Loucy (cell line): ENCODE data around the gene PIP4K2C.

ENCODE experiments used
- H2AFZ ChIP-seq: fragments of 200-600 bp; sonication (generic); 2 replicates; pipeline ENCODE4 v1.6.0; 2016; ENCODE audit warnings: antibody characterized with exemption, mild to moderate bottlenecking, low read length, moderate library complexity
- H3F3A ChIP-seq: fragments of 200-600 bp; 2 replicates; pipeline ENCODE4 v1.6.0; 2016; ENCODE audit warnings: antibody characterized with exemption, low read depth, mild to moderate bottlenecking
- H3K27me3 ChIP-seq: fragments of 200-600 bp; sonication (generic); 2 replicates; pipeline ENCODE4 v1.6.1; 2014; ENCODE audit warnings: low read length, mild to moderate bottlenecking; ENCODE audit not compliant: insufficient read depth, poor library complexity, severe bottlenecking
- H3K36me3 ChIP-seq: fragments of 200-600 bp; sonication (generic); 2 replicates; pipeline ENCODE4 v1.6.1; 2016; ENCODE audit warnings: low read length; ENCODE audit not compliant: insufficient read depth
- H3K4me1 ChIP-seq: fragments of 200-600 bp; sonication (generic); 2 replicates; pipeline ENCODE4 v1.5.1; 2014; ENCODE audit warnings: low read length, mild to moderate bottlenecking; ENCODE audit not compliant: insufficient read depth, poor library complexity, severe bottlenecking
- H3K4me2 ChIP-seq: fragments of 200-600 bp; sonication (generic); 2 replicates; pipeline ENCODE4 v1.6.0; 2014; ENCODE audit warnings: antibody characterized with exemption, low read length, low read depth, mild to moderate bottlenecking; ENCODE audit not compliant: poor library complexity, severe bottlenecking
- H3K4me3 ChIP-seq: fragments of 200-600 bp; sonication (generic); 2 replicates; pipeline ENCODE4 v1.5.1; 2014; ENCODE audit warnings: low read length, mild to moderate bottlenecking, mixed read lengths; ENCODE audit not compliant: poor library complexity, severe bottlenecking
- H3K79me2 ChIP-seq: fragments of 200-600 bp; sonication (generic); 2 replicates; pipeline ENCODE4 v1.6.1; 2014; ENCODE audit warnings: low read length; ENCODE audit not compliant: insufficient read depth
- H3K9ac ChIP-seq: fragments of 200-600 bp; sonication (generic); 2 replicates; pipeline ENCODE4 v1.6.0; 2014; ENCODE audit warnings: mild to moderate bottlenecking, low read depth, low read length, moderate library complexity; ENCODE audit not compliant: poor library complexity, severe bottlenecking
- H3K9me2 ChIP-seq: fragments of 200-600 bp; sonication (generic); replicated peaks from 2 replicates; pipeline ENCODE4 v1.6.1; 2016; ENCODE audit warnings: low read depth, low read length, mixed read lengths
- H3K9me3 ChIP-seq: fragments of 200-600 bp; sonication (generic); 2 replicates; pipeline ENCODE4 v1.6.1; 2014; ENCODE audit warnings: mild to moderate bottlenecking, antibody characterized with exemption, low read length, low read depth; ENCODE audit not compliant: insufficient read depth
- H4K20me1 ChIP-seq: fragments of 200-600 bp; sonication (generic); 2 replicates; pipeline ENCODE4 v1.6.0; 2014; ENCODE audit warnings: antibody characterized with exemption, low read length, mild to moderate bottlenecking; ENCODE audit not compliant: insufficient read depth, poor library complexity, severe bottlenecking
- CTCF ChIP-seq: fragments of 200-600 bp; sonication (generic); conservative IDR thresholded peaks from 2 replicates; pipeline ENCODE4 v1.5.1; 2014; ENCODE audit warnings: mild to moderate bottlenecking, antibody characterized with exemption, low read length
- EZH2phosphoT487 ChIP-seq: fragments of 200-600 bp; IDR thresholded peaks from 2 replicates; pipeline ENCODE4 v1.6.1; 2018; ENCODE audit warnings: antibody characterized with exemption, mild to moderate bottlenecking, moderate library complexity, borderline replicate concordance

Gene PIP4K2C

GRCh38 chr12:57626111-57626920 is 35.3 kb downstream of the PIP4K2C start:
- H3F3A ChIP-seq = no peaks in the 10 kb centered on the region
- no peak overlapping the region for H3K9ac ChIP-seq
- no peak overlapping the region for H3K4me3 ChIP-seq
- no peak overlapping the region for H3K4me2 ChIP-seq
- no peaks in the 10 kb centered on the region for H3K27me3 ChIP-seq
- H4K20me1 ChIP-seq = no peaks in the 10 kb centered on the region
- no peak for TF ChIP-seq CTCF
- no peak for TF ChIP-seq EZH2phosphoT487
- H3K9me3 ChIP-seq = no peaks in the 10 kb centered on the region
- no peaks in the 10 kb centered on the region for H3K79me2 ChIP-seq
- no peaks in the 10 kb centered on the region for H3K36me3 ChIP-seq
- H3K9me2 ChIP-seq = no peaks in the 10 kb centered on the region
- no peaks in the 10 kb centered on the region for H3K4me1 ChIP-seq
- H2AFZ ChIP-seq = no peak overlapping the region

GRCh38 chr12:57626921-57627445 is 36.0 kb downstream of the PIP4K2C start:
- no peaks in the 10 kb centered on the region for H3K36me3 ChIP-seq
- no peak overlapping the region for H3K9ac ChIP-seq
- TF ChIP-seq EZH2phosphoT487 (no peak), CTCF (no peak)
- H3K9me3 ChIP-seq = no peaks in the 10 kb centered on the region
- H3K9me2 ChIP-seq = no peaks in the 10 kb centered on the region
- H3K4me3 ChIP-seq = no peak overlapping the region
- no peaks in the 10 kb centered on the region for H3K4me1 ChIP-seq
- no peak overlapping the region for H2AFZ ChIP-seq
- H3F3A ChIP-seq = no peaks in the 10 kb centered on the region
- H4K20me1 ChIP-seq = no peaks in the 10 kb centered on the region
- no peak overlapping the region for H3K4me2 ChIP-seq
- H3K79me2 ChIP-seq = no peaks in the 10 kb centered on the region
- no peaks in the 10 kb centered on the region for H3K27me3 ChIP-seq

GRCh38 chr12:57627501-57628279 is 36.7 kb downstream of the PIP4K2C start:
- Histone ChIP-seq H2AFZ (no peak overlapping the region), H3K9me2 (no peaks in the 10 kb centered on the region), H3K4me1 (no peaks in the 10 kb centered on the region), H3F3A (no peaks in the 10 kb centered on the region), H3K9me3 (no peaks in the 10 kb centered on the region), H3K36me3 (no peaks in the 10 kb centered on the region), H4K20me1 (no peaks in the 10 kb centered on the region), H3K4me2 (no peak overlapping the region), H3K4me3 (no peak overlapping the region), H3K9ac (no peak overlapping the region), H3K79me2 (no peaks in the 10 kb centered on the region), H3K27me3 (no peaks in the 10 kb centered on the region)
- no peak for TF ChIP-seq EZH2phosphoT487
